Smooth muscle cell (in vitro differentiated cells): Measurements from ENCODE around the gene SLC2A8. TPM values are rescaled to one million over a fixed set of nuclear protein-coding genes. Genes with fewer than 3 reads are reported as not detected.
A peak's percentile ranks its signal among the peaks of the same experiment; 100 is the strongest.

Experiments
- DNase-seq: peaks from one replicate; lab custom pipeline; 2025; ENCODE audit not compliant: unreplicated experiment; lab: John Stamatoyannopoulos, UW
- H2AFZ ChIP-seq: fragments of 200-600 bp; sonication (generic); 2 replicates; pipeline ENCODE4 v1.6.0; 2016; ENCODE audit warnings: antibody characterized with exemption, low read depth, mild to moderate bottlenecking
- H3F3A ChIP-seq: fragments of 200-600 bp; sonication (generic); 2 replicates; pipeline ENCODE4 v1.6.0; 2017; ENCODE audit warnings: antibody characterized with exemption, low read depth
- H3K27ac ChIP-seq: fragments of 200-600 bp; sonication (generic); 2 replicates; pipeline ENCODE4 v1.5.1; 2016; ENCODE audit warnings: low read depth, mild to moderate bottlenecking
- H3K27me3 ChIP-seq: fragments of 200-600 bp; sonication (generic); 2 replicates; pipeline ENCODE4 v1.6.1; 2016; ENCODE audit warnings: low read depth, mild to moderate bottlenecking
- H3K36me3 ChIP-seq: fragments of 200-600 bp; sonication (generic); 2 replicates; pipeline ENCODE4 v1.5.1; 2016; ENCODE audit warnings: low read depth
- H3K4me1 ChIP-seq: fragments of 200-600 bp; sonication (generic); 2 replicates; pipeline ENCODE4 v1.5.1; 2016; ENCODE audit warnings: low read depth
- H3K4me2 ChIP-seq: fragments of 200-600 bp; sonication (generic); 2 replicates; pipeline ENCODE4 v1.6.0; 2016; ENCODE audit warnings: mild to moderate bottlenecking
- H3K4me3 ChIP-seq: fragments of 200-600 bp; sonication (generic); 2 replicates; pipeline ENCODE4 v1.5.1; 2016; ENCODE audit warnings: mild to moderate bottlenecking
- H3K79me2 ChIP-seq: fragments of 200-600 bp; sonication (generic); 2 replicates; pipeline ENCODE4 v1.6.0; 2016; ENCODE audit warnings: low read depth, mild to moderate bottlenecking
- H3K9ac ChIP-seq: fragments of 200-600 bp; sonication (generic); 2 replicates; pipeline ENCODE4 v1.6.0; 2016; ENCODE audit warnings: low read depth
- H3K9me3 ChIP-seq: fragments of 200-600 bp; sonication (generic); replicated peaks from 2 replicates; pipeline ENCODE4 v1.5.1; 2016; ENCODE audit warnings: low read depth
- H4K20me1 ChIP-seq: fragments of 200-600 bp; sonication (generic); 2 replicates; pipeline ENCODE4 v1.6.0; 2016; ENCODE audit warnings: low read depth
- CTCF ChIP-seq: fragments of 200-600 bp; sonication (generic); IDR thresholded peaks from 2 replicates; pipeline ENCODE4 v1.5.1; 2017; ENCODE audit warnings: borderline replicate concordance, mild to moderate bottlenecking, antibody characterized with exemption; ENCODE audit not compliant: insufficient read depth, poor library complexity, severe bottlenecking
- WGBS: methylation state at CpG from one replicate; pipeline ENCODE4 v1.1.7; 2016; ENCODE audit warnings: low lambda C conversion rate; 5-methylcytosine and 5-hydroxymethylcytosine counted together
- polyA plus RNA-seq: library from polyadenylated mRNA; unstranded; fragments of >200 nt; fragmentation: Nextera tagmentation; extraction: Ambion mirVana; gene quantifications from 2 replicates; pipeline ENCODE4 v1.2.1, GENCODE V29; 2016
- small RNA-seq: library from RNA; depleted of rRNA; stranded (forward); fragments of <200 nt; gene quantifications from one replicate; pipeline ENCODE3, GENCODE V24; 2014
- total RNA-seq: library from RNA; depleted of rRNA; stranded (reverse); fragments of >200 nt; gene quantifications from 2 replicates; pipeline ENCODE4 v1.2.3, GENCODE V29; 2014

SLC2A8 gene
- total and polyA plus RNA-seq, 2 experiments from 2014 or later, result 16.9 to 27.7 TPM

DNA sequence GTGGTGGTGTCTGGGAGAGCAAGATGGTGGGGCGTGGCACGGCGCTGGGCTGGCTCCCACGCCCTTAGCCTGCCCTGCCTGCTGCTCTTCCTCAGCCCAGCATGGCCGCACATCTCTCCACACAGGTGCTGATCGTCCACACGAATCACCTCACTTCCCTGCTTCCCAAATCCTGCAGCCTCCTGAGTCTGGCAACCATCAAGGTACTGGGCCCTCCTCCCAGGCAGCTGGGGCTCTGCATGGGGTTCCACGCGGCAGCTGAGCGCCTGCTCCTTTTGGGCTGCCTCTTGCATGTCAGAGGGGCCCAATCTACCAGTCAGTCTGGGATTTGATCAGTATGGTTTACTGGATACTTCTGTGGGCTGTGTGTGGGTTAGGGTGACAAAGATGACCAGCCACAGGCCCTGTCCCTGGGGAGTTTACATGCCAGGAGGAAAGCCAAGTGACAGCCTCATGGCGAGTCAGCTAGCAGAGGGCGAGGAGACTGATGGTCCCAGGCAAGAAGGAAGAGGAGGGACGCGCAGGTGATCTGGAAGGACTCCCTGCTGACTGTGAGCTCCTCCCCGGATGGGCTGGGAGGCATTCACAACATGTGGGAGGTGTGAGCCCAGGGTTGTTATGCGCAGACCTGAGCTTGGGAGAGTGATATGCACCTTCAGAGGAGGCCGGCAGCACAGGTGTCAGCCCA lies 60.4 kb downstream of the SLC2A8 start:
- 90% methylated on average over 17 of the region's 17 CpGs for WGBS
- Histone ChIP-seq H3K36me3 (peaks cover 3% of the 10 kb centered on the region), H3K27me3 (no peaks in the 10 kb centered on the region), H3K27ac (no peak overlapping the region), H3F3A (no peaks in the 10 kb centered on the region), H3K79me2 (no peaks in the 10 kb centered on the region), H3K4me3 (no peak overlapping the region), H3K9me3 (no peaks in the 10 kb centered on the region), H2AFZ (no peak overlapping the region), H4K20me1 (peaks cover 2% of the 10 kb centered on the region), H3K4me1 (no peaks in the 10 kb centered on the region), H3K4me2 (no peak overlapping the region), H3K9ac (no peak overlapping the region)
- no peak for DNase-seq
- no peak for TF ChIP-seq CTCF

Small RNAs within 50 kb of the gene (small RNA-seq; reads per million reads assigned to genes)
- 227 reads per million, percentile 99 among the genes with 10 or more reads in this experiment for gene SNORA65

Other genes starting within 250 kb of the SLC2A8 start
- 7.8 and 18.5 TPM in 2 replicates for gene GARNL3, start 132.4 kb upstream of the SLC2A8 start, total RNA-seq
- 4.7 and 7.3 TPM in 2 replicates for gene GARNL3, start 132.4 kb upstream of the SLC2A8 start, polyA plus RNA-seq
- gene ZNF79, start 27.2 kb downstream of the SLC2A8 start, total RNA-seq, result 6.6 and 8.6 TPM in 2 replicates
- 4.3 and 4.9 TPM in 2 replicates for gene ZNF79, start 27.2 kb downstream of the SLC2A8 start, polyA plus RNA-seq
- 1,296 and 1,445 TPM in 2 replicates for gene RPL12, start 54.2 kb downstream of the SLC2A8 start, total RNA-seq
- 371 and 424 TPM in 2 replicates for gene RPL12, start 54.2 kb downstream of the SLC2A8 start, polyA plus RNA-seq
- 10.5 and 15.3 TPM in 2 replicates for gene LRSAM1, start 54.3 kb downstream of the SLC2A8 start, total RNA-seq
- 27.0 and 28.7 TPM in 2 replicates for gene LRSAM1, start 54.3 kb downstream of the SLC2A8 start, polyA plus RNA-seq
- 22.4 and 39.5 TPM in 2 replicates for gene STXBP1, start 215.1 kb downstream of the SLC2A8 start, total RNA-seq
- 22.8 and 26.7 TPM in 2 replicates for gene STXBP1, start 215.1 kb downstream of the SLC2A8 start, polyA plus RNA-seq